Pancreas (tissue), 10 donors: Measurements from ENCODE around the gene CEP55. TPM values are rescaled to one million over a fixed set of nuclear protein-coding genes. Genes with fewer than 3 reads are reported as not detected.

Experiments used
- ATAC-seq, 4 donors: fragments of 200-7000 bp; cut with Tn5 transposase; one replicate each; pipeline versions ENCODE4 v1.8.0 to v1.9.1; 2020; ENCODE audit warnings: mild to moderate bottlenecking in 4 of 4, moderate library complexity in 4 of 4
- DNase-seq, 6 donors: peaks; one replicate each; pipeline ENCODE4 v3.0.0-alpha.2; 2020
- FAIRE-seq: peaks from 2 replicates; lab custom pipeline; 2012; peaks lifted over from hg19 to GRCh38; lab: Jason Lieb, UNC
- H3K27ac ChIP-seq, 4 donors: fragments of 200-600 bp; sonication (generic); 1 replicate in 3 of 4; 2 replicates in 1 of 4; pipeline versions ENCODE4 v1.5.0 to v1.8.0; 2020
- H3K27me3 ChIP-seq, 4 donors: fragments of 200-600 bp; one replicate each; pipeline ENCODE4 v1.8.0; 2021
- H3K36me3 ChIP-seq, 3 donors: fragments of 200-600 bp; sonication (generic) in 1 of 3; one replicate each; pipeline versions ENCODE4 v1.5.0 to v1.8.0; 2020 to 2021
- H3K4me1 ChIP-seq, 3 donors: fragments of 200-600 bp; one replicate each; pipeline ENCODE4 v1.8.0; 2021
- H3K4me3 ChIP-seq, 4 donors: fragments of 200-600 bp; sonication (generic) in 2 of 4; one replicate each; pipeline versions ENCODE4 v1.5.0 to v1.8.0; 2020 to 2021
- H3K9me3 ChIP-seq, 4 donors: fragments of 200-600 bp; one replicate each; pipeline ENCODE4 v1.8.0; 2021
- WGBS, 2 donors: extraction: QIAGEN DNeasy Blood & Tissue Kit; methylation state at CpG; one replicate each; pipeline ENCODE4 v1.1.7; 2013; 5-methylcytosine and 5-hydroxymethylcytosine counted together
- intact Hi-C, 3 donors: fragments of 100-400 bp; cut with DNase I; formaldehyde crosslinking; loops; one replicate each; pipeline versions ENCODE4 v1.11.1 to v1.14.2; 2022
- polyA plus RNA-seq, 2 donors: library from polyadenylated mRNA; stranded (reverse); fragments of 200-250 nt; gene quantifications; one replicate each; pipeline ENCODE4 v1.2.3, GENCODE V29; 2013
- total RNA-seq, 6 donors: library from RNA; stranded (reverse); fragmentation: NEBNext Ultra II Directional in 4 of 6; extraction: Animal tissue kit (Norgen Biotek cat#: 25700) in 4 of 6; gene quantifications; one replicate each; pipeline versions ENCODE4 v1.2.1 to v1.2.4, GENCODE V29; 2021 to 2023
- TF ChIP-seq, protein P1 (sequence below), 4 donors: fragments of 200-600 bp; sonication (generic) in 3 of 4; IDR thresholded peaks; one replicate each; pipeline versions ENCODE4 v1.5.0 to v1.8.0; 2021; ENCODE audit warnings: antibody characterized with exemption in 4 of 4
- donor health status: healthy with polysubstance abuse.
- donor health status: DM: no; HTN: no; CAD: no; lungs with moderate emphysema.
- donor health status: DM: no; HTN: no; CAD: no.
- donor health status: control.
- donor health status: control.
- donor health status: Bipolar disorder and iron deficiency.
- donor health status: DM: yes; HTN: yes; CAD: no.
- donor health status: DM: no; HTN: no; CAD: no.
- donor health status: DM: no; HTN: no; CAD: no.
- donor health status: DM: yes; HTN: yes; CAD: no.

The CEP55 gene
- total RNA-seq = under 1 TPM in 5 of 6 donors, not detected in 1; 0.14 to 0.94 (median 0.25) TPM
- under 1 TPM; 0.07 to 0.30 TPM for polyA plus RNA-seq

DNA sequence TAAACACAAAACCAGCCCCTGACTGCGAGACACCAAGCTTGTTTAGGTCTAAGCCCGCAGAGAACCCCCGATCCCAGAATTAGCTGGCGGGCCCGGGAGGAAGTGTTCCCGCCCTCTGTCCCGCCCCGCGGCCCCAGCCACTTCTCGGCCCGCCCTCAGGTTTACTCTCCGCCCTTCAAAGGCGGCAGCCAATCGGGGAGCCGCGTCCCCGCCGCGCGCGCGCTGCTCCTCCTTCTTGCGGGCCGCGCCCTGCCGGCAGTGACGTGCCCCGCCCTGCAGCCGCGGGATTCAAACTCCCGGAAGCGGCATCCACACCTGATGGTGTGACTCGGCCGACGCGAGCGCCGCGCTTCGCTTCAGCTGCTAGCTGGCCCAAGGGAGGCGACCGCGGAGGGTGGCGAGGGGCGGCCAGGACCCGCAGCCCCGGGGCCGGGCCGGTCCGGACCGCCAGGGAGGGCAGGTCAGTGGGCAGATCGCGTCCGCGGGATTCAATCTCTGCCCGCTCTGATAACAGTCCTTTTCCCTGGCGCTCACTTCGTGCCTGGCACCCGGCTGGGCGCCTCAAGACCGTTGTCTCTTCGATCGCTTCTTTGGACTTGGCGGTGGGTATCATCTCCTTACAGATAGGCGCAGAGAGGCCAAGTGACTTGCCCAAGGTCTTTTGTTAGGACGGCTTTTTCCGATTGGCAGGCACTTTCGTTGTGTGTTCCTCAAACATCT is at the start of gene CEP55:
Gene CEP55, plus strand, starts transcription at position 291 of the 720 bp plus-strand sequence. CDS start 3,440 bp downstream, outside the sequence.
- 1% methylated on average over 67 to 68 of the region's 68 CpGs for WGBS, 2 donors
- ATAC-seq = peak; percentile 100
- Histone ChIP-seq H3K36me3 (no peaks in the 10 kb centered on the region), H3K27me3 (no peaks in the 10 kb centered on the region), H3K4me1 (peaks cover 0 to 4% (median 0%) of the 10 kb centered on the region in 3 donors), H3K27ac (peak within 1 kb of the TSS in 1 of 4 donors; percentile 19), H3K9me3 (no peaks in the 10 kb centered on the region), H3K4me3 (peak within 1 kb of the TSS; percentile 34 to 66 (median 60))
- intact Hi-C loops = no loop called here
- DNase-seq = peak; percentile 93 to 99 (median 95)
- FAIRE-seq = no peak
- TF ChIP-seq, protein P1, sequence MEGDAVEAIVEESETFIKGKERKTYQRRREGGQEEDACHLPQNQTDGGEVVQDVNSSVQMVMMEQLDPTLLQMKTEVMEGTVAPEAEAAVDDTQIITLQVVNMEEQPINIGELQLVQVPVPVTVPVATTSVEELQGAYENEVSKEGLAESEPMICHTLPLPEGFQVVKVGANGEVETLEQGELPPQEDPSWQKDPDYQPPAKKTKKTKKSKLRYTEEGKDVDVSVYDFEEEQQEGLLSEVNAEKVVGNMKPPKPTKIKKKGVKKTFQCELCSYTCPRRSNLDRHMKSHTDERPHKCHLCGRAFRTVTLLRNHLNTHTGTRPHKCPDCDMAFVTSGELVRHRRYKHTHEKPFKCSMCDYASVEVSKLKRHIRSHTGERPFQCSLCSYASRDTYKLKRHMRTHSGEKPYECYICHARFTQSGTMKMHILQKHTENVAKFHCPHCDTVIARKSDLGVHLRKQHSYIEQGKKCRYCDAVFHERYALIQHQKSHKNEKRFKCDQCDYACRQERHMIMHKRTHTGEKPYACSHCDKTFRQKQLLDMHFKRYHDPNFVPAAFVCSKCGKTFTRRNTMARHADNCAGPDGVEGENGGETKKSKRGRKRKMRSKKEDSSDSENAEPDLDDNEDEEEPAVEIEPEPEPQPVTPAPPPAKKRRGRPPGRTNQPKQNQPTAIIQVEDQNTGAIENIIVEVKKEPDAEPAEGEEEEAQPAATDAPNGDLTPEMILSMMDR (IDR thresholded peaks at IDR 0.05) = no peak

DNA sequence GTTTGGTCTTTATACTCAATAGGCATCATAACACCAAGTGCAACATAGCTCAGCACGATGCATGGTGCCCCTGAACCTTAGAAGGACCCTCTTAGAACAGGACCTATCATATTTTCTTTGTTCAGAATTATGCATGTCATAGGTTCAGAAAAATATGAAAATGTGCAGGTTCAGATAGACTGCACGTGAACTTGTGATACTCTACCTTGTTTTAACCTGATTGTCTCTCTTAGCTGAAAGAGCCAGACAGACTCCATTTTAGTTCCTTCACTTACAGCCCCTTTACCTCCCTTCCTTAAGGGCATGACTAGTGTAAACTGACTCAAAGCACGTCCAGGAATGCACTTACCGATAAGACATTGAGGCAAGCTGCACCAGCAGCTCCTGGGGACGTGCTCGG is 49.4 kb upstream of the CEP55 start:
- intact Hi-C loops = no loop called here
- ATAC-seq (no peak), DNase-seq (no peak), FAIRE-seq (no peak)
- WGBS, 2 donors = 77 to 81% methylated on average over 6 of the region's 6 CpGs
- Histone ChIP-seq H3K4me1 (peaks cover 14 to 22% (median 15%) of the 10 kb centered on the region in 3 donors), H3K36me3 (no peaks in the 10 kb centered on the region), H3K27me3 (no peaks in the 10 kb centered on the region), H3K9me3 (no peaks in the 10 kb centered on the region), H3K27ac (peak overlapping the region in 3 of 4 donors; percentile 4 to 82 (median 75)), H3K4me3 (no peak overlapping the region)
- TF ChIP-seq, protein P1 (IDR thresholded peaks at IDR 0.05) = no peak

DNA sequence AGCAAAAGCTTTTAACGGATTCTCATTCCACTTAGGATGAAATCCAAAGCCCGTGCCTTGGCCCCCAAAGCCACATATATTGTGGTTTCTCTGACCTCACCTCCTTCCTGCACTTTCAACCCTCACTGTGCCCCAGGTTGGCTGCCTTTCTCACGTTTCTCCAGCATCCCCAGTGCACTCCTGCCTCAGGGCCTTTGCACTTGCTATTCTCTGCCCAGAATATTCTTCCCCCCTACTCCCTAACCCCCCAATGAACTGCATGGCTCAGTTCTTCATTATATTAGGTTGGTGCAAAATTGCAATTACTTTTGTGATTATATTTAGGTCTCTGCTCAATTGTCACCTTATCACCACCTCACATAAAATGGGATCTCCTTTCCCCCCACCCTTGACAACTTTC is 48.4 kb upstream of the CEP55 start:
- no peak overlapping the region for H3K27ac ChIP-seq
- DNase-seq (no peak), FAIRE-seq (no peak), ATAC-seq (no peak)
- no peaks in the 10 kb centered on the region for H3K36me3 ChIP-seq
- TF ChIP-seq, protein P1 (IDR thresholded peaks at IDR 0.05) = no peak
- no peaks in the 10 kb centered on the region for H3K9me3 ChIP-seq
- no peak overlapping the region for H3K4me3 ChIP-seq
- peaks cover 8 to 16% (median 15%) of the 10 kb centered on the region in 3 donors for H3K4me1 ChIP-seq
- H3K27me3 ChIP-seq = no peaks in the 10 kb centered on the region
- 58 to 93% methylated on average over 3 of the region's 3 CpGs for WGBS, 2 donors
- intact Hi-C loops = no loop called here

DNA sequence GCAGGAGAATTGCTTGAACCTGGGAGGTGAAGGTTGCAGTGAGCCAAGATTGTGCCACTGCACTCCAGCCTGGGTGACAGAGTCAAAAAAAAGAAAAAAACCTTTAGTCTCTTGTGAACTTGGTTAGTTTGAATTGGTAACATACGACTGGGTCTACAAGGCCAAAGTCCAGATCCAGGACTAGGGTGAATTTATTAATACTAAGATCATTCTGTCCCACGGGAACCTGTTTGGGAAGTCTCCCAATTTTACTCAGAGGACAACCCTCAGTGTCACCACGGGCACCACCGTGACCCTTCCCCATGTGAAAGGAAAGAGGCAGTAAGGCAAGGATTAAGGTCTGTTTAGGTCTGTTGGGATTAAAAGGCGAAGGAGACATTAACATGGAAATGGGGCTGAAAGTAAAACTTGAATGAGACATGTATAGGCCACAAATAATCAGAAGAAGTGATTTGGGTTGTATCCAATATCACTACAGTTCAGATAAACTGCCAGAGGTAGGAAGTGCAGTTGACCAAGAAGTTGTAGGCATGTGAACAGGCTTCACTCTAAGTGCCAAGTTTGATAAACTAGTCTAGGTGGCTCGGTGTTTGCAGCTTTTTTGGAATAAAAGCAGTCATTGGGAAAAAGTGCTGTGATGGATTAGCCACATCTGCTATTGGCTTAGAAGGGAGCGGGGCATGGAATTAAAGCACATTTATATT is 45.0 kb upstream of the CEP55 start:
- Histone ChIP-seq H3K9me3 (no peaks in the 10 kb centered on the region), H3K4me3 (no peak overlapping the region), H3K36me3 (no peaks in the 10 kb centered on the region), H3K27ac (no peak overlapping the region), H3K4me1 (peaks cover 0 to 3% (median 3%) of the 10 kb centered on the region in 3 donors), H3K27me3 (no peaks in the 10 kb centered on the region)
- FAIRE-seq (no peak), ATAC-seq (peak in 2 of 4 donors; percentile 38 to 64), DNase-seq (no peak)
- intact Hi-C loops = no loop called here
- WGBS, 2 donors = 47 to 48% methylated on average over 7 of the region's 7 CpGs
- TF ChIP-seq, protein P1 (IDR thresholded peaks at IDR 0.05) = no peak
